GM21723 (cell line): ENCODE results near the gene DENND4A.

Experiments
- ATAC-seq: cut with Tn5 transposase; IDR thresholded peaks from one replicate; pipeline ENCODE4 v1.9.1; 2021; ENCODE audit warnings: mild to moderate bottlenecking, moderate library complexity; ENCODE audit not compliant: unreplicated experiment

Gene DENND4A

DNA sequence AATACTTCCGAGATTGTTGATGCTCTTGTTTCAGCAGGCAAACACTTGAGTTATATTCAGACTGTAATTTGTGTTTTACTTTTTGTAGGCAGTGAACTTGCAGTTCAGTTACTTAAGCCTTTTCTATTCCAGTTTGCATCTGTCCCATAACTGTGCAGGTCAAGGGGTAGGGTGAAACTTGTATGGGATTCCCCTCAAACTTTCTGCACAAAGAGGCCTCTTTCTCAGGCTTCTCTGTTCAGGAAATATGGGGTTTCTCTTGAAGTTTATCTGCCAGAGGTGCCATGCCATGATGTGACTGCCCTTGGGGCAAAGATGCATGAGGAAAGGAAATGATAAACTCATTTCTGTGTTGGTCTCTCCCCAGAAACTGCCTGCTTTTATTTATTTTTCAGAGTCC is 103.6 kb downstream of the DENND4A start:
- no peak for ATAC-seq

DNA sequence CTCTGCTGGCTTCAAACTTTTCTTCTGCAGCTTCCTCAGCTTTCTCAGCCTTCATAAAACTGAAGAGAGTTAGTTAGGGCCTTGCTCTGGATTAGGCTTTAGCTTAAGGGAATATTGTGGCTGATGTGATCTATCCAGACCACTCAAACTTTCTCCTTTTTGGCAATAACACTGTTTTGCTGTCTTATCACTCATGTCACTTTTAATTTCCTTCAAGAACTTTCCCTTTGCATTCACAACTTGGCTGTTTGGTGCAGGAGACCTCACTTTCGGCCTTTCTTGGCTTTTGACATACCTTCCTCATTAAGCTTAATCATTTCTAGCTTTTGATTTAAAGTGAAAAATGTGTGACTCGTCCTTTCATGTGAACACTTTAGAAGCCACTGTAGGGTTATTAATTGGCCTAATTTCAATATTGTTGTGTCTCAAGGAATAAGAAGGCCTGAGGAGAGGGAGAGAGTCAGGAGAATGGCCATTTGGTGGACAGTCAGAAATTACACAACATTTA is 109.6 kb downstream of the DENND4A start:
- no peak for ATAC-seq

GRCh38 chr15:65680544-65680943 is 111.5 kb downstream of the DENND4A start:
- no peak for ATAC-seq

DNA sequence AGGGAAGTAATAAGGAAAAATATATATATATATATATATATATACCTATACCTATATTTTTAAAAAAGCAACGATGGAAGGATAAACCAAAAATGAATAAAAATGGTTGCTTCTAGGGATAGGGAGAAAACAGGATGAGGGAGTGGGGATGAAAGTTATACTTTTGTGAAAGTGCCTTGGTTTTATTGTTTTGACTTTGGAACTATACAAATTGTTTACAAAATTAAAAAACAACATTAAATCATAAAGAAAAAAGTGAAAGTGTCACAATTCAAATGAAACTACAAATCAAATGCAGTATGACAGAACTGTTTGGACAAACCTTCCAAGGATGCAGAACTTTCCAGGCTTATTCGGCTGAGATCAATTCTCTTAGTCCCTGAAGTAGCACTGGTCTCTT is 116.0 kb downstream of the DENND4A start:
- ATAC-seq: no peak

GRCh38 chr15:65675551-65675950 is 116.5 kb downstream of the DENND4A start:
- ATAC-seq: no peak

DNA sequence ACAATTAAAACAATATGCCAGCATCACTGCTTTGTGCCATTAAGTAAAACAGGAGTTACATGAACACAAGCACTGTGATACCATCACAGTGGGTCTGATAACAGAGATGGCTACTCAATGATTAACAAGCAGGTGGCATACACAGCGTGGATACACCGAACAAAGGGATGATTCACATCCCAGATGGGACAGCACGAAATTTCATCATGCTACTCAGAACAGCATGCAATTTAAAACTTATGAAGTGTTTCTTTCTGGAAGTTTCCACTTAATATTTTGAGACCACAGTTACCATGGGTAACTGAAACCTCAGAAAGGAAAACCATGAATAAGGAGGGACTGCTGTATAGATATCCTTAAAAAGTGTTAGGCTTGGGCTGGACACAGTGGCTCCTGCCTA is 125.8 kb downstream of the DENND4A start:
- ATAC-seq: no peak

- no peak for ATAC-seq
Measured at GRCh38 chr15:65663521-65663920, 128.6 kb downstream of the DENND4A start.

- ATAC-seq: no peak
Measured at GRCh38 chr15:65660927-65661326, 131.2 kb downstream of the DENND4A start.

- no peak for ATAC-seq
Measured at GRCh38 chr15:65659502-65660052, 132.5 kb downstream of the DENND4A start.

DNA sequence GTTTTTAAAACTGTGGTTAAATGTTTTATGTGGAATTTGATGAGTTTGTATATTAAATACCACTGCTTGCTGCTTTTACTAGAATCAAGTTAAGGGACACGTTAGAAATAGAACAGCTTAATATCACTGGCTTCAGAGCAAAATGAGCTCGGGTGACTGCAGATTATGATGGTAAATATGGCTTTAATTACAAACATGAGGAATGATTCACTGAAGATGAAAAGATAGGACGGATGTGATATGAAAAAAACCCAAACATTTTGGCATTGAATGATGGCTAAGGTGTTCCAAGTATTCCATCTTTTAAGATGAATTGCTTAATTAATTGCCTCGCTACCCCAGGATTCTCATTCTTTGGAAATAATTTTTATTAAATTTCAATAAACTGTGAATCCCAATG is 136.6 kb downstream of the DENND4A start:
- no peak for ATAC-seq

DNA sequence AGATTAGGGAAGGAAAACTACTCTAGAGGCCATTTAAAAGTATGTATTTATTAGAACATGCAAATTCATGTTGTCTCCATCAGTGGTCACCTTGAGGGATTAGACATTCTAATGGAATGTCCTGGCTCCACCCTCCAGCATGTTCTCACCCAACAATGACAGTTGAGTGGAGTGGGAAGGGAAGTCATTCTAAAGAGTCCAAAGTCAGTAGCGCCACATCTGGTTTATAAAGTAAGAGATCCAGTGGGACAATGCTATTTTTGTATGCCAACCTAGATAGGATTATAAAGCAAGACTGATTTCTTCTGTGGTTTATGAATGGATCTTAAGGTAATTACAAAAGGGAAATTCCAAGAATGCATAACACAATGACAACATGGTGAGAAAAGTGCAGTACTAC is 137.1 kb downstream of the DENND4A start:
- ATAC-seq: no peak

GRCh38 chr15:65653801-65654521 is 138.1 kb downstream of the DENND4A start:
- no peak for ATAC-seq

DNA sequence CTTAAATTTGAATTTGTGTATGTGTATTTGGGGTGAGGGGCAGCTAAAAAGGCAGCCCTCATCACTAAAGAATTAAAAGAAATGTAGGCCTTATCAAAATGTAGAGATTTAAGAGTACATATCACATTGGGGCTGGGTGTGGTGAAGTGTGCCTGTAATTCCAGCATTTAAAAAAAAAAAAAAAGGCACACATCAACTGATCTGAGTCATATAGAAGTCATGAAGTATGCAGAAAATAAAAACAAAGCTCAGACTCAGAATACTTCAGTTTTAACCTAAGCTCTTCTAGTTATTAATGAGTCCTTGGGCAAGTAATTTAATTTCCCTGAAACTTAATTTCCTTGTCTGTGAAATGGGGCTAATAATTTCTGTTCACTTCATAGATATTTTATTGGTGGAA is 138.8 kb downstream of the DENND4A start:
- ATAC-seq: no peak

GRCh38 chr15:65651831-65652749 is 140.0 kb downstream of the DENND4A start:
- no peak for ATAC-seq

- ATAC-seq: no peak
Measured at GRCh38 chr15:65651042-65651322, 141.1 kb downstream of the DENND4A start.

- ATAC-seq: no peak
Measured at GRCh38 chr15:65650312-65651041, 141.6 kb downstream of the DENND4A start.

DNA sequence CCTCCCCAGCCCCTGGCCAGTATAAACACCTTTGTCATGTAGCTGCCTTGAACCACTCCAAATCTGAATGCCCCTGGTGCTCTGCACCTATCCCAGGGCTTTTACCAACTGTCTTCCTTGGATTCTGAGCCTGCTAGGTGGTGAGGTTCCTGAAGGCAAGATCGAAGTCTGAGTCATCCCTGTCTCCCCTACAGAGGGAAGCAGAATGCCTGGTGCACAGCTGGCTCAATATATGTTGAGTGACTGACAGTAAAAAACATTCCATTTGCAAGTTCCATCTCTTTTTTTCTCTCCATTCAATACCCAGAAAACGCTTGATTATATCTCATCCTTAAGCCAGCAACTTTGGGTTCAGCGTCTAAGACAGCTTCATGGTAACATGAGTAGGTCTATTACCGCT is 145.6 kb downstream of the DENND4A start:
- ATAC-seq: no peak

GRCh38 chr15:65645392-65645791 is 146.7 kb downstream of the DENND4A start:
- no peak for ATAC-seq

GRCh38 chr15:65644282-65644681 is 147.8 kb downstream of the DENND4A start:
- ATAC-seq: no peak

- no peak for ATAC-seq
Measured at GRCh38 chr15:65642594-65642993, 149.5 kb downstream of the DENND4A start.

GRCh38 chr15:65641768-65642475 is 150.2 kb downstream of the DENND4A start:
- ATAC-seq: no peak
